Fibroblast of peridontal ligament (primary cell): ENCODE results near the gene SBF1.
"Not testable (repeated sequence)": the region's sequence is repeated elsewhere in the genome, so short reads cannot be mapped to it uniquely, and the experiment has no call there.

ENCODE experiments used
- DNase-seq: peaks from one replicate; pipeline ENCODE4 v3.0.0-alpha.2; 2010; ENCODE audit errors: extremely low read depth

Gene SBF1

GRCh38 chr22:50422961-50423815 lies 51.6 kb downstream of the SBF1 start:
- no peak for DNase-seq

- DNase-seq: no peak
Observed at GRCh38 chr22:50422046-50422445, 52.8 kb downstream of the SBF1 start.

GRCh38 chr22:50420581-50420980 lies 54.3 kb downstream of the SBF1 start:
- no peak for DNase-seq

- no peak for DNase-seq
Observed at GRCh38 chr22:50420015-50420414, 54.8 kb downstream of the SBF1 start.

- DNase-seq: no peak
Observed at GRCh38 chr22:50419116-50419515, 55.7 kb downstream of the SBF1 start.

- DNase-seq: no peak
Observed at GRCh38 chr22:50418624-50419023, 56.2 kb downstream of the SBF1 start.

- no peak for DNase-seq
Observed at GRCh38 chr22:50417411-50418210, 57.2 kb downstream of the SBF1 start.

- DNase-seq: no peak
Observed at GRCh38 chr22:50416996-50417395, 57.8 kb downstream of the SBF1 start.

- DNase-seq: no peak
Observed at GRCh38 chr22:50415426-50415825, 59.4 kb downstream of the SBF1 start.

GRCh38 chr22:50414476-50415248 lies 60.2 kb downstream of the SBF1 start:
- no peak for DNase-seq

GRCh38 chr22:50408954-50409353 lies 65.9 kb downstream of the SBF1 start:
- not testable (repeated sequence) for DNase-seq

- no peak for DNase-seq
Observed at GRCh38 chr22:50408311-50408710, 66.5 kb downstream of the SBF1 start.

- DNase-seq: no peak
Observed at GRCh38 chr22:50406416-50407170, 68.2 kb downstream of the SBF1 start.

GRCh38 chr22:50403701-50404101 lies 71.1 kb downstream of the SBF1 start:
- DNase-seq: no peak

GRCh38 chr22:50401907-50402306 lies 72.9 kb downstream of the SBF1 start:
- DNase-seq: no peak

GRCh38 chr22:50400931-50401330 lies 73.9 kb downstream of the SBF1 start:
- no peak for DNase-seq

- no peak for DNase-seq
Observed at GRCh38 chr22:50400406-50400805, 74.4 kb downstream of the SBF1 start.

GRCh38 chr22:50399751-50400331 lies 75.0 kb downstream of the SBF1 start:
- no peak for DNase-seq

GRCh38 chr22:50398831-50399648 lies 75.8 kb downstream of the SBF1 start:
- no peak for DNase-seq

GRCh38 chr22:50397371-50398060 lies 77.3 kb downstream of the SBF1 start:
- not testable (repeated sequence) for DNase-seq
